ENCODE data around the gene CDH15.

Gene CDH15, protein sequence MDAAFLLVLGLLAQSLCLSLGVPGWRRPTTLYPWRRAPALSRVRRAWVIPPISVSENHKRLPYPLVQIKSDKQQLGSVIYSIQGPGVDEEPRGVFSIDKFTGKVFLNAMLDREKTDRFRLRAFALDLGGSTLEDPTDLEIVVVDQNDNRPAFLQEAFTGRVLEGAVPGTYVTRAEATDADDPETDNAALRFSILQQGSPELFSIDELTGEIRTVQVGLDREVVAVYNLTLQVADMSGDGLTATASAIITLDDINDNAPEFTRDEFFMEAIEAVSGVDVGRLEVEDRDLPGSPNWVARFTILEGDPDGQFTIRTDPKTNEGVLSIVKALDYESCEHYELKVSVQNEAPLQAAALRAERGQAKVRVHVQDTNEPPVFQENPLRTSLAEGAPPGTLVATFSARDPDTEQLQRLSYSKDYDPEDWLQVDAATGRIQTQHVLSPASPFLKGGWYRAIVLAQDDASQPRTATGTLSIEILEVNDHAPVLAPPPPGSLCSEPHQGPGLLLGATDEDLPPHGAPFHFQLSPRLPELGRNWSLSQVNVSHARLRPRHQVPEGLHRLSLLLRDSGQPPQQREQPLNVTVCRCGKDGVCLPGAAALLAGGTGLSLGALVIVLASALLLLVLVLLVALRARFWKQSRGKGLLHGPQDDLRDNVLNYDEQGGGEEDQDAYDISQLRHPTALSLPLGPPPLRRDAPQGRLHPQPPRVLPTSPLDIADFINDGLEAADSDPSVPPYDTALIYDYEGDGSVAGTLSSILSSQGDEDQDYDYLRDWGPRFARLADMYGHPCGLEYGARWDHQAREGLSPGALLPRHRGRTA

DNA sequence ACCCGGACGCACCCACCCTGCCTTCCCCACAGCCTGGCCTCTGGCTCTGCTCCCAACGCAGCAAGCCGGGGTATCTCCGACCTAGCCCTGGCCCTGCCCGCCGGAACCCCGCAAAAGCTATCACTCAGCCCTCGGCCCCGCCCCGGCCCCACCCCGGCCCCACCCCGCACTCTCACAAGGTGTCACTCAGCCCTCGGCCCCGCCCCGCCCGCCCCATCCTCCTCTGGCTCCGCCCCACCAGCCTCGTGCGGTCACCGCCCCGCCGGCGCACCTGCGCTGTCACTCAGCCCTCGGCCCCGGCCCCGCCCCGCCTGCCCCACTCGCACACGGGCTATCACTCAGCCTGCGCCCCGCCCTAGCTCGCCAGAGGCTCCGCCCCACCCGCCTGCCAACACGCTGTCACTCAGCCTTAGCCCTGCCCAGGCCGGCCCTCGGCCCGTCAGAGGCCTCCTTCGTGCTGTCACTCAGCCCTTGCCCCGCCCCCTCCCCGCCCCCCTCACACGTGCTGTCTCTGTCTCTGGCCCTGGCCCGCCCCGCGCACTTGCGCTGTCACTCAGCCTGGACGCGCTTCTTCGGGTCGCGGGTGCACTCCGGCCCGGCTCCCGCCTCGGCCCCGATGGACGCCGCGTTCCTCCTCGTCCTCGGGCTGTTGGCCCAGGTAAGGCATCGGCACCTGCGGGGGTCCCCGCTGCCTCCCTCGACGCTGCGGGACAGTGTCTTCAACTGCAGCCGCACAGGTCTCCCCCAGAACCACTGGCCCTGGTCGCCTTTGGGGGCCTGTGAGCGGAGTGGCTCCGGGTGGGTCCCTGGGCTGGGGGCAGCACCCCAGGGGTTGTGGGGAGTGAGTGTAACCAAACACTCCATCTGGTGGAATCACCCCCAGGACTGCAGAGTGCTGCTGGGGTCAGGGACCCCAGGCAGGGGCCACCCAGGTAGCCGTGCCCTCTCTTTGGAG is at the start of gene CDH15:
Gene CDH15, plus strand, starts transcription at position 533 of the 955 bp plus-strand sequence. Its CDS starts 84 bp downstream, at position 617.
- peak; percentile 97 for DNase-seq

DNA sequence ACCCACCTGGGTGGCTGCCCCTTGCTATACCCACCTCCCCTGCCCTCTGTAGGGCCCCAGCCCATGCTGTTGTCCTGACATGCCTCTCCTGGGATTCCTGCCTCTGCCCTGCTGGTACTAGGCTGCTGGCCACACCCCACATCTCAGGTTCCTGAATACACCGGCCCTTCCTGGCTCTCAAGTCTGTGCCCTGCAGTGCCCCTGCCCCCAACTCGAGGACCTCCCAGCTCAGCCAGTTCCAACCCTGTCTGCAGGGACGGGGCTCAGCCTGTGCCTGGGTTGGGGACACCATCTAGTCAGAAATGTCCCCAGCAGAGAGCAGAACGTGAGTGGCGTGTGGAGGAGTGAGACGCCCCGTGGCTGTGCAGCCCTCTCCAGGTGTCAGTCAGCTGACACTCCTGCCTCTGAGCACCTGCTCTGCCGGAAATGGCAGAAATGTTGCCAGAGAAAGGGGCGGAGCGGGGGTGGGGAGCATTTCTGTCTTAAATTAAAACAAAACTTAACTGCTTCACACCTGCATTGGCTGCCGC is 49.2 kb upstream of the CDH15 start:
- peak; percentile 74 for DNase-seq

DNA sequence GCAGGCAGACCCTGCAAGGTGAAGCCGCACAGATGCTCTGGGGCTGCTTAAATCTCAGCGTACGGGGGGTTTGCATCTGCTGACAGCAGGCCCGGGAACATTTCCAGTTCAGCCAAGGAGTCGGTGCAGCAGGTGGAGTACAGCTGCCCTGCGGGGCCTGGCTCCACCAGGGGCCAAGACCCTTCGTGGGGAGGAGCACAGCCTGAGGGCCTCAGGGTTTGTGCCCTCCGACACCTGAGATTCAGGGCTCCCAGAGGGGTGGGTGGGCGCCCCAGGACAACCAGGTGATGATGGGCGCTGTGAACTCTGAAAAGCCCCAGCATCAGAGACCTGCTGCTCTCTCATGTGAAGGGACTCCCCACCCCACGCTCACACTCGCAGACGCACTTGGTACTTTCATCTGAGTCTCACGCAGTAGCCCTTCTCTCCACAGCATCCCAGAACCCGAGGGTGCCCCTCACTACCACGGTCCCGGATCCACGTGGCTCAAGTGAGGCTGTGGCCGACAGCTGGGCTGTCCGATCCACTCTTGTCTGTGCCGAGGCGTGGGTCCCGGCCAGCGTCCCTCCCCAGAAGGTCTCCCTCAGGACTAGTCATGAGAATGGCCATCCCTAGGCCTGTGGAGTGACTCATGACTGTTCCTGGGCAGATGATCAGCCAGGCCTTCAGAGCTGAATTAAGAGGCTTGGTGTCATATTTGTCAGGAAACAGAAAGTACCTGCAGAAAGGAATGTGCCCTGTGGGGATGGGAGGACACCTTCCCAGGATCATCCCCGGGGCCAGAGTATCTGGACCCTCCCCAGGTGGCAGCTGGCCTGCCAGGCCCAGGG is 48.3 kb upstream of the CDH15 start:
- DNase-seq: no peak

DNA sequence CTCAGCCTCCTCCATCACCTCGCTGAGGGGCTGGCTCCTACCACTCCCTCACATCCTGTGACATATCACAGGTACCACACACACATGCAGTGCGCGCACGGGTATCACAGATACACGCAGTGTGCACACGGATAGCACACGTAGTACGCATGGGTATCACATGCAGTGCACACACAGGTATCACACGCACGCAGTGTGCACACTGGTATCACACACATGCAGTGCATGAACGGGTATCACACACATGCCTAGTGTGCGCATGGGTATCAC is 47.8 kb upstream of the CDH15 start:
- DNase-seq: no peak

DNA sequence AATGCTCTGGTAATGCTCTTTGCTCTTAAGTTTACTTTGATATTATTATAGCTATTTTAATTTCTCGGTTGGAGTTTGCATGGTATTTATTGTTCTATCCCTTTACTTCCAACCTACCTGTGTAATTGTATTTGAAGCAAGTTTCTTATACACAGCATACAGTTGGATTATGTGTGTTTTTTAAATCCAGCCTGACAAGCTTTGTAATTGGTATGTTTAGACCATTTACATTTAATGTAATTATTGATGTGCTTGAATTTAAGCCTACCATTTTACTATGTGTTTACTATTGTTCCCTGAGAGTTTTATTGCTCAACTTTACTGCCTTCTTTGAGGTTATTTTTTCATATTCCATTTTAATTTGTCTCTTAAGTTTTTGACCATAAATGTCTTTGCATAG is 42.2 kb upstream of the CDH15 start:
- DNase-seq: no peak

DNA sequence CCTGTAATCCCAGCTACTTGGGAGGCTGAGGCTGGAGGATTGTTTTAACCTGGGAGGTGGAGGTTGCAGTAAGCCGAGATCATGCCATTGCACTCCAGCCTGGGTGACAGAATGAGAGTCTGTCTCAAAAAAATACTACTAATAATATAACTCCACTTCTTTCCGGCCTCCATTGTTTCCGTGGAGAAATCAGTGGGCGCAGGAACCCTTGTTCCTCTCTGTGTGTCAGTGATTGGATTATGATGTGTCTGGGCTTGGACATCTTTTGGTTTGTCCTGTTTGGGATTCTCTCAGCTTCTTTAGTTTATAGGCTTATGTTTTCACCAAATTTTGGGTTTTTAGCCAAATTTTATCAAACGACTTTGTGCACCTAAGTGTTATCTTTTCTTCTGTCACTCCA is 41.1 kb upstream of the CDH15 start:
- DNase-seq: no peak

DNA sequence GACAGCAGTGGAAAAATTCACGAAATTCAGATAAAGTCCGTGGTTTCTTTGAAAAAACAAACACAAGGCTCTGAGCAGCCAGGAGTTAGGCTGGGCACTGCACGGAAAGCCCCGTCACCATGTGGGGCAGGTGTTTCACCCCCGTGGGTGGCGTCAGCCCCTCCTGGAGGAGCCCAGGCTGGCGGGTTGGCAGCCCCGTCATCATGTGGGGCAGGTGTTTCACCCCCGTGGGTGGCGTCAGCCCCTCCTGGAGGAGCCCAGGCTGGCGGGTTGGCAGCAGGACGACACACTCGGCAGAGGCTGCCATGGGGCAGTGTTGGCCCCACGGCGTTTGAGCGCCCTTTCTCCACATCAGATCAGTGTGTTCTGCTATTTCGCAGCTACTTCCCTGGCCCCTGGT is 39.8 kb upstream of the CDH15 start:
- no peak for DNase-seq

DNA sequence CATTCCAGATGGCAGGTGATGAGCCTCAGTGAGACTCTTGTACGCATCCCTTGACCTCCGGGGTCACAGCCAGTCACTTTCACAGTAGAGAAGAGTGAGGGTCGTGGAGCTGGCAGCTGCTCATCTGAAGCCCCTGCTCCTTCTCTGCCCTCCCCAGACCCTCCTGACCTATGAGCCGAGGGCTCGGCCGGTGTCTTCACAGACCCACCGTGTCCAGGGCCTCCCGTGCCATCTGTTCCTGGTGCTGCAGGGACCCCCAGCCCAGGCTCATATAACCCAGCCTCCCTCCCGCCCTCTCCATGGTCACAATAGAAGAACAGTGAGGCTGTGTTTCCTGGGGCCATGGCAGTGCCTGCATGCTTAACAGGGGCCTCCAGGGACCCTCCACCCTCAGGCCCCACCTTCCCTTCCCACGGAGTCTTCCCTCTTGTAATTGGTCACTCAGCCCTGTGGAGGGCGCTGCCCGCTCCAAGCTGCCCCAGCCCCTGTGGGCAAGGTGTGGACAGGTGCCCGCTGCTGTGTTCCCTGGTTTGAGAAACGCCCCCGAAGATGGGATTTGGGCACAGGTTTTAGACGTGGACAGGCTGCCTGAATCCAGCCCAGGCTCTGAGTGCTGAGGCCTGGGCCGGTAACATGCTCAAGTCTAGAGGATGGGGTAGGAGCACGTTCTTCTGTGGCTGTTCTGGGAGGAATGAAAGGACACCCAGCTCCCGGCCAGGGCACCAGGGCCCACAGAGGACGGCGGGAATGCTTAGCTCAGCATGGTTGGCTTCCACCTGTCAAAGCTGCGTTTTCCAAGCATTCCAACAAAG is 39.1 kb upstream of the CDH15 start:
- no peak for DNase-seq

DNA sequence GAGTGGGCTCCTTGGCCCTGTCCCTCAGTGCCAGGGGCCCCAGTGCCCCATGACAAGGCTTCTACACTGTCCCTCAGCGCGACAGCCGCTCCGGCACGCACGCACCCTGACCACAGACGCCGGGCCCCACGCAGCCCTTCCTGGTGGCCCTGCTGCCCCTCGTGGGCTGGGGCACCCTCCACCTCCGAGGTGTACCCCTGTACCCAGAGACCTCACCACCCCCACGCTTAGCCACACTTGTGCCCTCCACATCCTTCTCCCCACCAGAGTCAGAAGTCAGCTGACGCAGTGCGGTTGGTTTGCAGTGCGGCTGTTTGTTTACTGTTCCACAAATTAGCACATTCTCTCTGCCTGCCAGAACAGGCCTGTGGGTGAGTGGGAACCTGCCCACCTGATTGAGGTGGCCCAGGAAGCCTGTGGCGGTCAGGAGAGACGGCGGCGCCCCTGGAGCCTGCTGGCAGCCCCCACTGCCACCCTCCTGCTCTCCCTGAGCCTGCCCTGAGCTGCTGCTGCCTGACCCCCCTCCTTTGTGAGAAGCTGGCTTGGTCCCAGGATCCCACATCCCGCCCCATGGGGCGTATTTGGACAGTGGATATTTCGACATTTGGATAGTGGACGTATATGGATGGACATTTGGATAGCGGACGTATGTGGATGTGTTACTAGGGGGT is 38.0 kb upstream of the CDH15 start:
- no peak for DNase-seq

DNA sequence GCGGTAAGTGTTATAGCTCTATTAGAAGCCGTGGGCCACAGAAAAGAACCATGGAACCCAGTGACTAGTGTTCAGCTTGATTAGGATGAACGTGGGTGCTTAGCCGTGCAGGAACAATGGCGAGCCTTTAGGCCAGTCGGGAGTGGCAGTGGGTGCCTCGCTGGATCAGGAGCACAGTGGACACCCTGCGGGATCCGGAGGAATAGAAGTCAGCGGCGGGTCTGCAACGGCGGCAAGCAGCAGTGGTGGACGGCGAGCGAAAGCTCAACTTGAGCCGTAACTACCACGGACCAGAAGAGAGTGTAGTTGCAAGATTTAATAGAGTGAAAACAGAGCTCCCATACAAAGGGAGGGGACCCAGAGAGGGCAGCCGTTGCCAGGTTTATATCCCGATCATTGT is 37.3 kb upstream of the CDH15 start:
- DNase-seq: no peak

DNA sequence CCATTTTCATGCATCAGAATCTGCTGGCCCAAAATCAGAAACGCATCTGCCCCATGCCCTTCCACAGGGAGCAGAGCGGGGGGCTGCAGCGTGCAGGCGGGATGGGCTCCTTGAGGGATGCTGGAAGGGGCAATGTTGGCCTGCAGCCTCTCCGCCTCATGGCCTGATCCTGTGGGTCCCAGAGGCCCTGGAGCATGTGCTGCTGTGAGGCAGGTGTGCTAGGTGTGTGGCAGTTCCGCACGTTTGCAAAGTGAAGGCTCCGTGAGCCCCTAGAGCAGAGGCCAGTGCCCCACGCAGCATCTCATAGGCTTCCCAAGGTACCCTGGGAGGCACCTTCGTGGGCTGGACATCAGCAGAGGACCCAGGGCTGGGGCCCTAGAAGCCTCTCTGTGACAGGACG is 36.4 kb upstream of the CDH15 start:
- no peak for DNase-seq

DNA sequence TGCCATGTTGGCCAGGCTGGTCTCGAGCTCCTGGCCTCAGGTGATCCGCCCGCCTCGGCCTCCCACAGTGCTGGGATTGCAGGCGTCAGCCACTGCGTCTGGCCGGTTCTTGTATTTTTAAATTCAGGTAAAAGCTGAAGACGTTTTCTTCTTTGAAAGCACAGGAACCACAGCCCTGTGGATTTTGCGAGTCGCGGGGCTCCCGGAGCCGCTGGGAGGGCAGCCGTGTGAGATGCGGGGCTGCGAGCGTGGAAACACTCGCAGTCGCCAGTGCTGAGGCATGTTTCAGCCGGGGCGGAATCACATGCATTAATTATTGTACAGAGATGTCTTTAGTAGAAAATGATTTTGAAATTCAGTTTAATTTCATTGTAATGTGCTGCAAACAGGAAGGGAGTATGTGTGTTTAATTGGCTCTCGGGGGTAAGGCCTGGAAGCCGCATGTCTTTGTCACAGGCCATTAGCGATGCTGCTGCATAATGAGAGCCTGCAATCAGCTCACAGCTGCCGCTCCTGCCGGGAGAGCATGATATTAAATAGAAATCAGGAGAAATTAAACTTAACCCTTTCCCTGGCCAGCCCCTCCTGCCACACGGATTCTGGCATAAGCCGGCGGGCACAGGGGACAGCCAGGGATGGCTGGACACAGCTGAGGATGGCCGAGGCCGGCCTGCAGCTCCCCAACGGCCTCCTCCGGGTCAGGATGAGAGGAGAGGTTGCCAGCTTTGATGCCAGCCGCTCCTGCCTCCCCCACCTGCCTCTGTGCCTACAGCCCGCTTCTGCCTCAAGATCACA is 35.4 kb upstream of the CDH15 start:
- no peak for DNase-seq

DNA sequence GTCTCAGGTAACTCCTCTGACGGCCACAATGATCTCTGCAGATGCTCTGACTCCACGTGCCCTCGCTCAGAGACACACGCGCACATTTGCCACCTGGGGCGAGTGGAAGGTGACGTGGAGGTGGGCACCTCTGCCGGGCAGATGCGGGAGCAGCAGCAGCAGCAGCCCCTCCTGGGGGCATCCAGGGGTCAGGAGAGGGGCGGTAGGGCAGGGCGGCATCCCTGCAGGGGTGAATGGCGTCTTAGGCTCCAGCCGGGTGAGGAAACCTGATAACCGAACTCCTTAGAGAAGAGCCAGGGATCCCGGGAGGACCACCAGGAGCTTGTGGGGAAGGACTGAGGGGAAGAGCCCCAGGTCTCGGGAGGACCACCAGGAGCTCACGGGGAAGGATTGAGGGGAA is 34.6 kb upstream of the CDH15 start:
- no peak for DNase-seq

DNA sequence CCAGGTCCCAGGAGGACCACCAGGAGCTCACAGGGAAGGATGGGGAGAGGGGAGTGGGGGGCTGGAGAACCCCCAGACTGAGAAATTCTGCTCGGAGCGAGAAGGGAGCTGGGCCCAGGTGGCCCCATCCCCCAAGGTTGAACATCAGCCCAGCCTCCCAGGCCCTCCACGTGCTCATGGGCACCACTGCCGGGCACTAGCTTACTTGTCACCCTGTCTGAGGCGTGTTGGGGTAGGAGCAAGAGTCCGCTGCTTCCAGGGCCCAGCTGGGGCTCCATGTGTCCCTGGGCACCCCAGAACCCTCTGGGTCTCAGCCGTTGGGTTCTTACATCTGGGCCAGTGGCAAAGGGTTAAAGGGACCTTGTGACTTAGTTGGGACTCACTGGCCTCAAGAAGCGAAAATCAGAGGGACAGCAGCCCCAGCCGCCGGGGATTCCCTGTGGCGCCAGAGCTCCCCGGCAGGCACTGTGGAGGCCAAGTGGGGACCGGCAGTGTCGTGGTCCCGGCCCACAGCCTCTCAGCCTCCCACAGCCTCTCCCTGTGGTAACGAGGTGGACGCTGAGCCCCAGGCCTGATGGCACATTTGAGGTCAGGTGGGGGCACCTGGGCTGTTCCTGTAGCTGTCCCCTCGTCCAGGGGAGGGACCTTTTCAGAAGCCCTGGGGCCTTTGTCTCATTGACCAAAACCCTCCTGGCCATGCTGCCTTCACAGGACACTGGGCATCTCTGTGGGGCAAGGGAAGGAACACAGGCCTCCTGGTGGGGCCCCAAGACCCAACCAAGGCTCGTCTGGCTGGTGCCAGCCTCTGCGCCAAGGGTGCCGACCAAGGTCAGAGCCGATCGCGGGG is 33.7 kb upstream of the CDH15 start:
- no peak for DNase-seq

DNA sequence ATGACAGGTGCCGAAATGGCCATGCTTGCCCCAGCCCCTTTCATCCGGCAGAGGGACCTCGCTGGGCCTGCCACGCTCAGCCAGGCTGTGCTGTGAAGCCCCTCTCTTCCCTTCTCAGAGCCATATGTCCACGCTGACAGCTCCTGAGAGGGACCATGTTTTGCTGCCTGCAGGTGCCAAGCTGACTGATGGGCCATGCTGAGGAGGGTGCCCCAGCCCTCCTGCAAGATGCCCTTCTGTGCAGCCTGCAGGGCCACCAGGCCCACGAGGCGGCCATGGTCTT is 33.1 kb upstream of the CDH15 start:
- no peak for DNase-seq

DNA sequence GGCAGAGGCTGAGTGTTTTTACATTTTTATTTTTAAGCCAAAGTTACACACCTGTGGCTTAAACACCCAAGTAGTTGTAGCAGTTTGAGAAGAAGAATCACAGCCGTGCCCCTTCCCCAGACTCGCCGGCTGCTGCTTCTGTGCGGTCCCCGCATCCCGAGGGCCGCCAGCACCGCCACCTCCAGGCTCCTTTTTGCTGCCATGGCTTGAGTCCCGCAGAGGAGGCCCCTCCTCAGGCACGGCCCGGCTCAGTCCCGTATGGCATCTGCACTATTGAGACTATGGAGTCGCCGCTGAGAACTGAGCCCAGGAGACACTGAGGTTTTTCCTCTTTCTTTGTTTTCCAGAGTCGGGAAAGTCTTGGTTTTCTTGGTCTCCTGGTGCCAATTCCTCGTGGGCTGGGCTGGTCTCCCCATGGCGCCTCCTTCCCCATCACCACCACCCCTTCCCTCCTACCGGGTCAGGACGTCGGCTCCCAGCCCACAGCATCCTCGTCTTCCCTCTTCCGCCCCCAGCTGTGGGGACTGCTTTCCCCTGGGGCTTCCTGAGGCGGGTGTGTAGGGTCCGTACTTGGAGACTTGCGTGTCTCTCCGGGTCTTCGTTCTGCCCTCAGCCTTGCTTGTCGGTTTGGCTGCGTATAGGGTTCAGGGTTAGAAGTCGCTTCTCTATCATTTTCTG is 32.6 kb upstream of the CDH15 start:
- no peak for DNase-seq

DNA sequence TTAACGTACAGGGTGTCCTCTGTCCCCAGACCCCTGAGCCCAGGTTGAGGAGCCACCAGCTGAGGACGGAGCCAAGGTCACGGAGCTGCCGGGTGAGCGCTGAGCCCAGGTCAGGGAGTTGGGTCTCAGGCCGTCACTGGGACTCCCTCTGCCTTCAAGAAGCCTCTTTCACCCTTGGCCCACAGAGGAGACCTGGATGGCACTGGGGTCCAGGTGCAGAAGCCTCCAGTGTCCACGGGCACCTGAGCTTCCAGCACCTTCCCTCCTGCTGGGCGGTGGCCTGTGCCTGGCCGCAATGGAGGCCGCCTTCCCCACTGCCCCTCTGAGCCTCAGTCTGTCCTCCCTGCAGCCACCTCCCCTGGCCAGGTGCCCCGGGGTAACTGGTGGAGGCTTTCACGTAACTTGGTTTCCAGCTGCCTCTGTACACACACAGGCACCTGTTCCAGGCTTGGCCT is 31.6 kb upstream of the CDH15 start:
- no peak for DNase-seq

DNA sequence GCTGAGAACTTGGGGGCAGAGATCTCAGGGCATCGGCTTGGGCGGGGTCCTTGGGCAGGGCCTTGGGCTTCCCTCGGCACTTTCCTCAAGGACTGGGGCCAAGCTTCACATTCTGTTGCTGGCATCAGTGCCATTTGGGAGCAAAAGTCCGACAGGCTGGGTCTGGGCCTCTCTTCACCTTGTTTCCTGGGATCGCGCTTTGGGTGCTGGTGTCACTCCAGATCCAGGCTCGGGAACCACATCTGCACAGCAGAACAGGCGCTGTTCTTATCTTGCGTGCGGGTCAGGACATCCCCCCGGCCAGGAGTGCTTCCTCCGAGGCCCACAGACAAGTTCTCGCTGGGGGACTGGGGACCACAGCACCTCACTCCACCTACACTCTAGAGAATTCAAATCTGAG is 31.1 kb upstream of the CDH15 start:
- DNase-seq: no peak
